Measurements from ENCODE around the gene SNRNP70.

SNRNP70 gene

GRCh38 chr19:49109569-49110233 lies 24.4 kb downstream of the SNRNP70 start:
- Histone ChIP-seq H3K4me1 (peaks cover 15% of the 10 kb centered on the region), H3K36me3 (peaks cover 56% of the 10 kb centered on the region), H3K9me3 (no peaks in the 10 kb centered on the region), H3K27me3 (no peaks in the 10 kb centered on the region), H3K4me3 (ENCODE audit: low read depth, low read length) (no peak overlapping the region)
- no peak for TF ChIP-seq CTCF (IDR thresholded peaks at IDR 0.05; ENCODE audit: low read depth, low read length)
- DNase-seq, result no peak

GRCh38 chr19:49110567-49110966 lies 25.3 kb downstream of the SNRNP70 start:
- no peaks in the 10 kb centered on the region for H3K9me3 ChIP-seq
- no peak for TF ChIP-seq CTCF (IDR thresholded peaks at IDR 0.05; ENCODE audit: low read depth, low read length)
- peaks cover 48% of the 10 kb centered on the region for H3K36me3 ChIP-seq
- H3K4me3 ChIP-seq (ENCODE audit: low read depth, low read length), result no peak overlapping the region
- H3K27me3 ChIP-seq, result no peaks in the 10 kb centered on the region
- no peak for DNase-seq
- H3K4me1 ChIP-seq, result peaks cover 12% of the 10 kb centered on the region

GRCh38 chr19:49111218-49111998 lies 26.2 kb downstream of the SNRNP70 start:
- peaks cover 6% of the 10 kb centered on the region for H3K4me1 ChIP-seq
- H3K27me3 ChIP-seq, result no peaks in the 10 kb centered on the region
- no peak for TF ChIP-seq CTCF (IDR thresholded peaks at IDR 0.05; ENCODE audit: low read depth, low read length)
- H3K9me3 ChIP-seq, result no peaks in the 10 kb centered on the region
- DNase-seq, result no peak
- peaks cover 39% of the 10 kb centered on the region for H3K36me3 ChIP-seq
- no peak overlapping the region for H3K4me3 ChIP-seq (ENCODE audit: low read depth, low read length)

- peak within 1 kb of the TSS; percentile 73 for H3K4me3 ChIP-seq (ENCODE audit: low read depth, low read length)
- peaks cover 4% of the 10 kb centered on the region; the same call in 1 of the 2 replicates for H3K4me1 ChIP-seq
- DNase-seq, result peak; percentile 92
- H3K9me3 ChIP-seq, result no peaks in the 10 kb centered on the region
- peak; percentile 17 for TF ChIP-seq CTCF (IDR thresholded peaks at IDR 0.05; ENCODE audit: low read depth, low read length)
- H3K36me3 ChIP-seq, result peaks cover 13% of the 10 kb centered on the region
- no peaks in the 10 kb centered on the region for H3K27me3 ChIP-seq
These were observed 28.7 kb downstream of the SNRNP70 start, which contains the start of gene LIN7B for GRCh38 chr19:49113762-49114629. LIN7B (plus strand) TSS chr19:49114370; CDS start chr19:49114405, 35 bp downstream.

- Histone ChIP-seq H3K4me1 (peaks cover 4% of the 10 kb centered on the region; the same call in 1 of the 2 replicates), H3K36me3 (peaks cover 5% of the 10 kb centered on the region), H3K27me3 (no peaks in the 10 kb centered on the region), H3K9me3 (no peaks in the 10 kb centered on the region), H3K4me3 (ENCODE audit: low read depth, low read length) (peak overlapping the region; percentile 73)
- DNase-seq, result peak; percentile 81
- TF ChIP-seq CTCF (IDR thresholded peaks at IDR 0.05; ENCODE audit: low read depth, low read length), result no peak
These were observed 29.5 kb downstream of the SNRNP70 start for GRCh38 chr19:49114630-49115363.

Measured in BE2C (cell line).